Ishikawa (cell line): ENCODE measurements around the gene DEXI.

ENCODE experiments used
- CEBPB ChIP-seq: IDR thresholded peaks from 2 replicates; pipeline ENCODE4 v1.6.1; 2012
- CREB1 ChIP-seq: IDR thresholded peaks from 2 replicates; pipeline ENCODE4 v1.6.1; 2012; ENCODE audit warnings: low read depth
- EGR1 ChIP-seq: IDR thresholded peaks from 2 replicates; pipeline ENCODE4 v1.6.1; 2012
- EP300 ChIP-seq: IDR thresholded peaks from 2 replicates; pipeline ENCODE4 v1.6.1; 2012; ENCODE audit warnings: borderline replicate concordance
- FOXM1 ChIP-seq: IDR thresholded peaks from 2 replicates; pipeline ENCODE4 v1.6.1; 2012; ENCODE audit warnings: low read depth, borderline replicate concordance
- MAX ChIP-seq: IDR thresholded peaks from 2 replicates; pipeline ENCODE4 v1.6.1; 2012
- NFIC ChIP-seq: IDR thresholded peaks from 2 replicates; pipeline ENCODE4 v1.6.1; 2012
- RAD21 ChIP-seq: IDR thresholded peaks from 2 replicates; pipeline ENCODE4 v1.6.1; 2012; ENCODE audit warnings: low read depth
- REST ChIP-seq: IDR thresholded peaks from 2 replicates; pipeline ENCODE4 v1.6.1; 2012; ENCODE audit warnings: low read depth, mild to moderate bottlenecking
- TCF12 ChIP-seq: IDR thresholded peaks from 2 replicates; pipeline ENCODE4 v1.6.1; 2012; ENCODE audit warnings: low read depth
- TEAD4 ChIP-seq: IDR thresholded peaks from 2 replicates; pipeline ENCODE4 v1.6.1; 2012
- ZBTB7A ChIP-seq: IDR thresholded peaks from 2 replicates; pipeline ENCODE4 v1.6.1; 2012; ENCODE audit warnings: low read depth
- TF ChIP-seq, protein P1 (sequence below): IDR thresholded peaks from 2 replicates; pipeline ENCODE4 v1.6.1; 2012

- TF ChIP-seq ZBTB7A (no peak), EGR1 (no peak), CREB1 (no peak), RAD21 (no peak), MAX (no peak), CEBPB (no peak), TCF12 (no peak), EP300 (no peak), TEAD4 (no peak), NFIC (no peak), FOXM1 (no peak), REST (no peak)
- TF ChIP-seq, protein P1, sequence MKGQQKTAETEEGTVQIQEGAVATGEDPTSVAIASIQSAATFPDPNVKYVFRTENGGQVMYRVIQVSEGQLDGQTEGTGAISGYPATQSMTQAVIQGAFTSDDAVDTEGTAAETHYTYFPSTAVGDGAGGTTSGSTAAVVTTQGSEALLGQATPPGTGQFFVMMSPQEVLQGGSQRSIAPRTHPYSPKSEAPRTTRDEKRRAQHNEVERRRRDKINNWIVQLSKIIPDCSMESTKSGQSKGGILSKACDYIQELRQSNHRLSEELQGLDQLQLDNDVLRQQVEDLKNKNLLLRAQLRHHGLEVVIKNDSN: no peak
Observed at GRCh38 chr16:10988879-10989278, 46.6 kb upstream of the DEXI start.
